T-helper 17 cell (primary cell): ENCODE results near the gene SPAAR. TPM values are rescaled to one million over a fixed set of nuclear protein-coding genes. Genes with fewer than 3 reads are reported as not detected.
"Not testable (repeated sequence)": the region's sequence is repeated elsewhere in the genome, so short reads cannot be mapped to it uniquely, and the experiment has no call there.

Experiments
- ATAC-seq: fragments of 150-1000 bp; cut with Tn5 transposase; 2 replicates; pipeline ENCODE4 v1.10.0; 2021; ENCODE audit warnings: mild to moderate bottlenecking, moderate library complexity
- DNase-seq, 3 donors: peaks; one replicate each; pipeline versions ENCODE4 v3.0.0 to v3.0.0-alpha.2; 2020 to 2021
- H3K9me3 ChIP-seq: one replicate; pipeline ENCODE4 v1.7.0; 2013; ENCODE audit warnings: low read length, mild to moderate bottlenecking; ENCODE audit not compliant: control insufficient read depth, poor library complexity, severe bottlenecking
- H3K27ac Mint-ChIP-seq: one replicate; pipeline ENCODE4 v1.8.0; 2022; ENCODE audit warnings: mild to moderate bottlenecking, moderate library complexity, mixed read lengths
- H3K27me3 Mint-ChIP-seq: one replicate; pipeline ENCODE4 v1.8.0; 2022; ENCODE audit warnings: mixed read lengths
- H3K36me3 Mint-ChIP-seq: one replicate; pipeline ENCODE4 v1.8.0; 2022; ENCODE audit warnings: low read depth, mixed read lengths
- H3K4me1 Mint-ChIP-seq: one replicate; pipeline ENCODE4 v1.8.0; 2022; ENCODE audit warnings: mild to moderate bottlenecking, mixed read lengths
- H3K4me3 Mint-ChIP-seq: one replicate; pipeline ENCODE4 v1.8.0; 2022; ENCODE audit warnings: mild to moderate bottlenecking, moderate library complexity, mixed read lengths
- total RNA-seq, 4 donors: library from RNA in 2 of 4; stranded (reverse) in 2 of 4; gene quantifications; one replicate each; pipeline ENCODE4 v1.2.3 and lab custom pipeline; 2022 to 2026

SPAAR gene
- total RNA-seq, 2 donors from 2014 or later: not detected

DNA sequence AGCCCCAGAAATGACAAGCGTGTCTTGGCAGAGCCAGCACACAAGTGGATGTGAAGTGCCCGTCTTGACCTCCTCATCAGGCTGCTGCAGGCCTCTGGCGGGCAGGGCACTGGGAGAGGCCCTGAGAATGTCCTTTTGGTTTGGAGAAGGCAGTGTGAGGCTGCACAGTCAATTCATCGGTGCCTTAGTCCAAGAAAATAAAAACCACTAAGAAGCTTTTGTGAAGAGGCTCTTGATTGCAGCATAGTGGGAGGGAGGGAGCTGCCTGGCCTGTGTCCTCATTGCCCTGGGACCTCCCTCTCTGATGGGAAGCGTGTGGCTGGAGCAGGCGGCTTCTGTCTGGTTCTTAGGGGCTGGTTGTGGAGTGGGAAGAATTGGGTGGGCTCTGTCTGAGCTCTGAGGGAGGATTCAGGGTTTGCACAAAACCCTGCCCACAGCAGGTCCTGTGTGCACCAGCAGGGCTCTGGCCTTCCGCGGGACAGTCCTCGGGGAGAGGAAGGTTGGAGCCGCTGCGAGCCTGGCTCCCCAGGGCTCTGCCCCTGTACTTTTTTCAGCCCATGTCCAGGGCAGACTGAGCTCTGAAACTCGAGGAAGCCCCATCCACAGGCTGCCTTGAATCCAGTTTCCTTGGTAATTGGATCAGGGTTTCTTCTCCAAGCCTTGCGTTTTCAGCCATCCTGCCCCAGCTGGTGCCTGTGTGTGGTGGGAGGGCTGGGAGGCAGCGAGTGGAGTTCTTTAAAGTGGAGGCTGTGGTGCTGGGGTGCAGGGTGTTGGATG is 2.2 kb upstream of the SPAAR start:
- peak overlapping the region; percentile 96 for H3K27ac Mint-ChIP-seq
- peaks cover 50% of the 10 kb centered on the region for H3K4me1 Mint-ChIP-seq
- H3K27me3 Mint-ChIP-seq: no peaks in the 10 kb centered on the region
- DNase-seq (no peak), ATAC-seq (no peak)
- H3K4me3 Mint-ChIP-seq: peak overlapping the region; percentile 31
- H3K36me3 Mint-ChIP-seq: no peaks in the 10 kb centered on the region
- no peaks in the 10 kb centered on the region for H3K9me3 ChIP-seq

DNA sequence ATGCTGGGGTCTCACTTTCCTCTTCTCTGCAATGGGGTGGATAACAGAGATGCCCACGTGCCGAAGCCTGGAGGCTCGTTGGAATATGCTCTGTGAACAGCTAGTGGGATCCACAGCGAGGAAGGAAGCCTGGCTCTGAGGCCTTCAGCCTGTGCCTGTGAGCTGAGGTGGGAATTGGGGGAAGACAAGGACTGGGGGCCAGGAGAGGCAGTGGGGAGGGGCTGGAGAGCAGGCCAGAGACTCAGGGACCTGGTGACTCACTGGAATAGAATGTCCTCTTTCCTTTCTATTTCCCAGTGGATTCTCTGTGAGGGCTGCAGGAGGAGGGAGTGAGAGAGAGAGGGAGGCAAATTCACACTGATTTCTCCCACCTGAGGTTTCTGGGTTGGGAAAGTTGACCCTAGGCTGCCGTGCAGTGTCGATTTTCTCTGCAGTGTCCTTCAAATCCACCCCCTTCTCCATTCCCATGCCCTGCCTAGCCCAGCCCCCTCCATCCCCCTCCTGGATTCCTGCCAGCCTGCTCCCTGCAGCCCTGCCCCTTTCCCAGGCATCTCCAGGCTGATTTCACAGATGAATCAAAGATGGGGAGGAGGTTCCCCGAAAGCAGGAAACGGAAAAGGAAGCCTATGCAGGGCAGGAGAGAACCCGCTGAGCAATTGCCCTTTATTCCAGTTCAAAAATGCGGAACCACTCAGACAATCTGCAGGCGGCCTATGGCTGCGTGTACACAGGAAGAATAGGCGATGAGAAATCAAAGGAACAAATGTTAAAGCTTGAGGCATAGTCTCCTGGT is 1.4 kb upstream of the SPAAR start:
- no peaks in the 10 kb centered on the region for H3K36me3 Mint-ChIP-seq
- peaks cover 52% of the 10 kb centered on the region for H3K4me1 Mint-ChIP-seq
- DNase-seq (no peak), ATAC-seq (peak; percentile 20)
- no peak overlapping the region for H3K4me3 Mint-ChIP-seq
- peak overlapping the region; percentile 96 for H3K27ac Mint-ChIP-seq
- no peaks in the 10 kb centered on the region for H3K27me3 Mint-ChIP-seq
- no peaks in the 10 kb centered on the region for H3K9me3 ChIP-seq

DNA sequence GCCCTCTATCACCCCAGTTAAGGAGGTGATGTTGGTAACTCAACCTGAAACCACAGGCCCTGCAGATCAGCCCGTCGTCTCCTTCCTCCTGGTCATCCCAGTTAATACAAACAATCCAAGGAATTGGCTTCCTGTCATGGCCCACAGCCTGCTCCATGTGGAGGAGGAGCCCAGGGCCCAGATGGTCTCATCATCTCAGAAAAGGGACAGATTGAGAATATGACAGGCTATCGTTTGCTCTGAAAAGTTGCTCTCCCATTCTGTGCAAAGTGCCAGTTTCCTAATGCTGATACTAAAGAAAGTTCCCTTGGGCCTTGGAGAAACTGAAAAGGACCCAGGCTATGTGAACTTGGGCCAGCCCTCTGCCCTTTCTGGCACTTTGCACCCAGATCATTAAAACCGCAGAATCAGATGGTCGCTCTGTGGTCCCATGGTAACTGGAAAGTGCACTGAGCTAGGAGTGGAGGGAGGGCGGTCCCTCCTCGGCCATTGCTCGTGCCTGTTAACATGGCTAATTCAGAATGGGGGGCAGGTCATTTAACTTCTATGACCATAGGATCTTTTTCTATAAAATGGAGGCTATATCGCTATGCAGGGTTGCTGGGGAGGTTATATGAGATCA is 675 bp upstream of the SPAAR start:
- H3K4me3 Mint-ChIP-seq: peak overlapping the region; percentile 53
- H3K4me1 Mint-ChIP-seq: peaks cover 47% of the 10 kb centered on the region
- no peak for ATAC-seq

DNA sequence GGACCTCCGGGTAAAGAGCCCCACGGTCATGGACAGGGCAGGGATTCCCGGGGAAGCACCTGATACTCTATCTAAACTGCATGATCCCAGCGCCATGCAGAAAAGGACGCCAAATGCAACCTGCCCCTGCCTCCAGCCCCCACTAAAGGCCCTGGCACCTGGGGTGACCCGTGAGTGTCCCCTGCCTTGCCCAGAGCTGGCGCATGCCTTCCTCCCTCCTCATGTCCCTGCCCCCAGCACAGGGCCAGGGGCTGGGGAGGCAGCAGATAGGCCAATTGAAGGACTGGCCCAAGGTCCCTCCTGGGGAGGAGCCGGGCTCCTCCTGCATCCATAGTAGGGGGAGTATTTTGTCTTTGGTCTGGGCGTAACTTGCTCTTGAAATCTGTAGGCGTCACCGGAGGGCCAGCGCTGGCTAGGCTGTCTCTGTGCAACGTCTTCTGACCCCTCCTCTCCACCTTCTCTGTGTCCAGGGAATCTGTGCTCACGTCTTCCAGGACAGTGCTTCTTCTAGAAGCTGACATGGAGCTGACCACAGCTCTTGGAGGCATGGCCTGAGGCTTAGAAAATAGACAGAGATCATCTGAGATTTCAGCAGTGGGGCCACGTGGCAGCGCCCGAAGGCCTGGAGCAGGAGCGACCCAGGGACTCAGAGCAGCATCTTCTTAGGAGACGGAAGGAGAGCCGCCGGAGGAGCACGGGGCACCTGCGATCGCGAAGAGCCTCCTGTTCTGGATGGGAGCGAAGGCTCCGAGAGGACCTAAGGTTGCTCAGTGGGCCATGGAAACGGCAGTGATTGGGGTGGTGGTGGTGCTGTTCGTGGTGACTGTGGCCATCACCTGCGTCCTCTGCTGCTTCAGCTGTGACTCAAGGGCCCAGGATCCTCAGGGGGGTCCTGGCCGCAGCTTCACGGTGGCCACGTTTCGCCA is 660 bp downstream of the SPAAR start:
- H3K27ac Mint-ChIP-seq: peak overlapping the region; percentile 96

More for the DNA sequence above, 675 bp upstream of the SPAAR start:
- peak overlapping the region; percentile 96 for H3K27ac Mint-ChIP-seq
- H3K36me3 Mint-ChIP-seq: no peaks in the 10 kb centered on the region
- no peak for DNase-seq
- H3K9me3 ChIP-seq: no peaks in the 10 kb centered on the region
- H3K27me3 Mint-ChIP-seq: no peaks in the 10 kb centered on the region

DNA sequence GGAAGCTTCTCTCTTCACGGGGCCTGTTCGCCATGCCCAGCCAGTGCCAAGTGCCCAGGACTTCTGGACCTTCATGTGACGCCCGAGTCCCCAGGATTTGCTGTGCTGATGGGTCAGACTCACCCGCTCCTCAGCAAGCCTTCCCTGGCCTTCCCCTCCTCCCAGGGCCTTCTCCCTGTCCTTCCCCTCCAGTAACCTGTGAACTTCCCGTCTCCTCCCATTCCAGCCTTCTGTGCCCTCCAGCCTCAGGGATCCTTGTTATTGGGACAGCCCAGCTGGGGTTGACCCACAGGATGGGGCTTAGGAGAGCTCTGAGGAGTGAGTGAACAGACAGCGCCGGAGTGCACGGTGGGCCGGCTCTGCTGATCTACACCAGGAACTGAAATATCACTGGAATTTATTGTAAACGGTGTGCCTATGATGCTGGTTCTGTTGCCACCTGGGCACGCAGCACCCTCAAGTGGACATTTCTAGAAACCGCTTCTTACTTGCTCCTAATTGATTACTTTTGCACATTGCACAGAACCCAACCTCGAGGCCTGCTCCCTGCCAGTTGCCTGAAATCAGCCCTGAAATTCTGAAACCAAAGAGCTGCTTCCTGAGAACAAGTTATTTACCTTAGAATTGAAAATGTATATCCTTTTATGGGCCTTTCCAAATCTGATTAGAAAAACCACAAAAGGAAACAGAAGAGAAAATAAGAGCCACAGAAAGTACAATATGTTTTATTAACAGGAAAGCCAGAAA is 1.5 kb downstream of the SPAAR start:
- Mint-ChIP-seq H3K36me3 (no peaks in the 10 kb centered on the region), H3K4me3 (peak overlapping the region; percentile 87), H3K4me1 (peaks cover 45% of the 10 kb centered on the region), H3K27ac (peak overlapping the region; percentile 96), H3K27me3 (no peaks in the 10 kb centered on the region)
- H3K9me3 ChIP-seq: no peaks in the 10 kb centered on the region
- ATAC-seq (peak; percentile 82), DNase-seq (no peak)

More for the DNA sequence above, 660 bp downstream of the SPAAR start:
- Mint-ChIP-seq H3K4me3 (no peak overlapping the region), H3K36me3 (no peaks in the 10 kb centered on the region), H3K27me3 (no peaks in the 10 kb centered on the region), H3K4me1 (peaks cover 46% of the 10 kb centered on the region)
- H3K9me3 ChIP-seq: no peaks in the 10 kb centered on the region
- ATAC-seq: no peak
- no peak for DNase-seq

DNA sequence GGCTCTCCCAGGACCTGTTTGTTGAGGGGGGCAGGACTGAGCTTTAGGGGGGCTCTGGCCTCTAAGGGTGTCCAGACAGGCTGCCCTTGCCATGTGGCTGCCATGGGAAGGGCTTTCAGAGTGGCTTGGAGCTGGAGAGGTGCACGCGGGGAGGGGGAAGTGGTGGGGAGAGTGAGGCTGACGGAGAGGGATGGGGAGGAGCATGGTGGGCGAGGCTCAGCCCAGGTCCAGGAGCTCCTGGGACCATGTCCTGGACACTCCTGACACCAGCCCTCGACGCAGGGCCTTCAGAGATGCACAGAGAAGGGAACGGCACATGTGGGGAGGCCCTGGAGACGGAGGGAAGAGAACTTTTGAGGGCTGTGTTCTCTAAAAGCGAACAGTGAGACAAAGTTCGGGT is 2.4 kb downstream of the SPAAR start:
- H3K9me3 ChIP-seq: no peaks in the 10 kb centered on the region
- DNase-seq (no peak), ATAC-seq (no peak)
- no peaks in the 10 kb centered on the region for H3K36me3 Mint-ChIP-seq
- H3K27ac Mint-ChIP-seq: no peak overlapping the region
- peaks cover 43% of the 10 kb centered on the region for H3K4me1 Mint-ChIP-seq
- peak overlapping the region; percentile 49 for H3K4me3 Mint-ChIP-seq
- H3K27me3 Mint-ChIP-seq: no peaks in the 10 kb centered on the region

DNA sequence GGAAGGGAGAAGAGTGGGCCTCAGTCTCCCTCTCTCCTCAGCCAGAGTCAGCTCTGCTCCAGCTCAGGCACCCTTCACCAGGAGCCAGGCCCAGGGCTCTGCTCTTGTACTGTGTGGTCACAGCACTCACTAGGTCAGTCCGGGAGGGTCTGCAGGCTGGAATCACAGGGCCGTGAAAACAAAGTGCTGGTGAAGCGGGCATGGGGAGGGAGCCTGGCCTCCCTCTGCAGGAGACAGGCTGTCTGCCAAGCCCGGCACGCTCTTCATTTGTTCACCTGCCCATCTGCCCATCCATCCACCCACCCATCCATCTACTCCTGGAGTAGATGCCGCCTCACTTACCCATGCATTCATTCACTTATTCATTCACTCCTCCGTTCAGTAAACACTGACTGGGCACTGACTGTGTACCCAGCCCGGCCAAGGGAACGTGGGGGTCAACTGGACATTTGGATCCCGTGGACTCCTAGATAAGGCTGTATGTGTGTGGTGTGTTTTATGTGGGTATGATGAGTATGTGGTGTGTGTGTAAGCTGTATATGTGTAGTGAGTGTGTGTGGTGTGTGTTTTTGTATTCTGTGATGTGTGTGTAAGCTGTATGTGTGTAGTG is 3.6 kb downstream of the SPAAR start:
- no peaks in the 10 kb centered on the region for H3K9me3 ChIP-seq
- no peak overlapping the region for H3K27ac Mint-ChIP-seq
- peaks cover 35% of the 10 kb centered on the region for H3K4me1 Mint-ChIP-seq
- no peaks in the 10 kb centered on the region for H3K27me3 Mint-ChIP-seq
- H3K4me3 Mint-ChIP-seq: no peak overlapping the region
- H3K36me3 Mint-ChIP-seq: no peaks in the 10 kb centered on the region
- DNase-seq (no peak), ATAC-seq (no peak)

DNA sequence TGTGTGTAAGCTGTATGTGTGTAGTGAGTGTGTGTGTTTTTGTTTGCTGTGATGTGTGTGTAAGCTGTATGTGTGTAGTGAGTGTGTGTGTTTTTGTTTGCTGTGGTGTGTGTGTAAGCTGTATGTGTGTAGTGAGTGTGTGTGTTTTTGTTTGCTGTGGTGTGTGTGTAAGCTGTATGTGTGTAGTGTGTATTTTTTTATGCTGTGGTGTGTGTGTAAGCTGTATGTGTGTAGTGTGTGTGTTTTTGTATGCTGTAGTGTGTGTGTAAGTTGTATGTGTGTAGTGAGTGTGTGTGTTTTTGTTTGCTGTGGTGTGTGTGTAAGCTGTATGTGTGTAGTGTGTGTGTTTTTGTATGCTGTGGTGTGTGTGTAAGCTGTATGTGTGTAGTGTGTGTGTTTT is 4.1 kb downstream of the SPAAR start:
- H3K27me3 Mint-ChIP-seq, H3K27ac Mint-ChIP-seq, ATAC-seq, DNase-seq, H3K4me3 Mint-ChIP-seq, H3K9me3 ChIP-seq, H3K36me3 Mint-ChIP-seq: not testable (repeated sequence)
- peaks cover 35% of the 10 kb centered on the region for H3K4me1 Mint-ChIP-seq

DNA sequence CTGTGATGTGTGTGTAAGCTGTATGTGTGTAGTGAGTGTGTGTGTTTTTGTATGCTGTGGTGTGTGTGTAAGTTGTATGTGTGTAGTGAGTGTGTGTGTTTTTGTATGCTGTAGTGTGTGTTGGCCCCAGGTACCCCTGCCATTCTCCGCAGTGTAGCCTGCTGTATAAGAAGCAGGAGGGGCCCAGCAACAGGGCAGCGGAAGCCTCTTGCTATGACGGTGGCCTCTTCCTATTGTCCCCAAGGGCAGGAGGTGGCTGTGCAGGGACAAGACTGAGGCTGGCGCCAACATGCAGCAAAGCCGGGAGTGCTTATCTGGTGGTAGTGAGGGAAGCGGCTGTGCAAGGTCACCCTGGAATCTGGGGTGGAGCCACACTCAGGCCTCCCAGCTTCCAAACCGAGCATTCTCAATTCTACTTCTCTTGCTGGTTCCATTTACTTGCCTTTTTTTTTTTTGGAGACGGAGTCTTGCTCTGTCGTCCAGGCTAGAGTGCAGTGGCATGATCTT is 5.1 kb downstream of the SPAAR start:
- Mint-ChIP-seq H3K27ac (no peak overlapping the region), H3K36me3 (no peaks in the 10 kb centered on the region), H3K27me3 (no peaks in the 10 kb centered on the region), H3K4me3 (no peak overlapping the region), H3K4me1 (peaks cover 25% of the 10 kb centered on the region)
- H3K9me3 ChIP-seq: no peaks in the 10 kb centered on the region
- DNase-seq (no peak), ATAC-seq (peak; percentile 23)

DNA sequence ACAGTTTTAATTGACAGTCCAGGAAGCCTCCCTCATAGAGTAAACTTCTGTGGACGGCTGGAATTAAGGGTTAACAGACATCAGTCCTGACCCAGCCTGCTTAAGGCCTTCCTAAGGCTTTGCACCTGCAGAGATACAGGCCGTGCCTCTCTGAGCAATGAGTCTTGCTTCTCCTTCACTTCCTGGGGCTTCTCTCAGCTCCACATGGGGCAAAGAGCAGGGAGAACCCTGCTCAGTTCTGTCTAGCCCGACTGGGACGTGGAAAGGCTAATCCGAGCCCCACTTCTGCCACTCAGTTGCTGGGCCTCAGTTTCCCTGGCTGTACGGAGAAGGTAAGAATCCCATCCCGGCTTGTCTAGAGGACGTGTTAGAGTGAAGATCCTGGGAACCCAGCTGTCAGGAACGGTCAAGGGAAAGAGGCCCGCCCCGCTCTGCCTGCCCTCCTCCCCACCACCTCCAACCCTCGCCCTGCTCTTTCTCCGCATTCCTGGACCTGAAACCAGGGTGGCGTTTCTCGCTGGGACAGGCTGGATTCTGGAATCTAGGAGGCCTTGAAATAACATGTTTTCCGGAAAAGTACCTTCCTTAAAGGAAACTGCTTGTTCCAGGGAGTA is 6.5 kb downstream of the SPAAR start:
- Mint-ChIP-seq H3K27me3 (no peaks in the 10 kb centered on the region), H3K27ac (no peak overlapping the region), H3K4me3 (no peak overlapping the region), H3K36me3 (no peaks in the 10 kb centered on the region), H3K4me1 (peaks cover 15% of the 10 kb centered on the region)
- ATAC-seq (no peak), DNase-seq (no peak)
- no peaks in the 10 kb centered on the region for H3K9me3 ChIP-seq

DNA sequence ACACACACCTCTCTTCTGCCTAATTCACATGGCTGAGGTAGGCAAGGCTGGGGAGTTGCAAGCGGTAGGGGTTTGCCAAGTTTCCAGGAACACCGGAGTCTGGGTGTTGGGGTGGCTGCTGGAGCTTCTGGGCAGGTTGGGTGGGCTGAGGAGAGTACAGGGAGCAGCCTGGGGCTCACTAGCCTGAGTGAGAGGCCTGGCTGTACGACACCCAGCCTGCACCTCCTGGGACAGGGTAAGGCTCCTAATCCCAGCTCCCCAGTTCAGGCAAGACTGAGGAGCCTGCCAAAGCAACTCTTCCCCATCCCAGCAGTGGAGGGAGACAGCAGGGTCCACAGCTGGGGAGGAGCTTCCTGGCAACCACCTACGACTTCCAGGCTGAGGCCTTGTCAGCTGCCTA is 8.0 kb downstream of the SPAAR start:
- Mint-ChIP-seq H3K27ac (peak overlapping the region; percentile 68), H3K27me3 (no peaks in the 10 kb centered on the region)

More for the DNA sequence above, 8.0 kb downstream of the SPAAR start:
- no peaks in the 10 kb centered on the region for H3K36me3 Mint-ChIP-seq
- ATAC-seq: no peak
- peaks cover 4% of the 10 kb centered on the region for H3K4me1 Mint-ChIP-seq
- H3K9me3 ChIP-seq: no peaks in the 10 kb centered on the region
- DNase-seq: no peak
- no peak overlapping the region for H3K4me3 Mint-ChIP-seq
